GM18502 (cell line): Measurements from ENCODE around the gene DOK6.
A peak's percentile ranks its signal among the peaks of the same experiment; 100 is the strongest.
"Not testable (repeated sequence)": the region's sequence is repeated elsewhere in the genome, so short reads cannot be mapped to it uniquely, and the experiment has no call there.

Experiments used
- ATAC-seq: cut with Tn5 transposase; IDR thresholded peaks from one replicate; pipeline ENCODE4 v1.9.1; 2021; ENCODE audit warnings: mild to moderate bottlenecking; ENCODE audit not compliant: unreplicated experiment, poor library complexity

The DOK6 gene

GRCh38 chr18:69780851-69781250 lies 380.2 kb downstream of the DOK6 start:
- ATAC-seq: no peak

DNA sequence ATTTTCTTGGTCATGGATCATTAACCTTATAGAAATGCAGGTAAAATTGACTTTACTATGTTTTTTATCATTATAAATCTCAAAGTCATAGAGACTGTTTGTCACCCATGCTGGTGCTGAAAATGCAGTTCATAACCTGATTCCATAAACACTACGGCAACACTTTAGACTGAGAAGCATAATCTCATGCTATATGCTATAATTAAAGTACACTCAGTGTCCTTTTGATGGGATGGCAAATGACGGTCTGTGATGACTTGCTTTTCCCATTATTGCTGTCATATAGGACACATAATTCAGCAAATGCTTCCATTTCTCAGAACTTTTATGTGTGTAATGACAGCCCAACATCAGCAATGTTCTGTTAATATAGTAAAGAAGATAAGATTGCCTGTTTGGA lies 384.1 kb downstream of the DOK6 start:
- no peak for ATAC-seq

DNA sequence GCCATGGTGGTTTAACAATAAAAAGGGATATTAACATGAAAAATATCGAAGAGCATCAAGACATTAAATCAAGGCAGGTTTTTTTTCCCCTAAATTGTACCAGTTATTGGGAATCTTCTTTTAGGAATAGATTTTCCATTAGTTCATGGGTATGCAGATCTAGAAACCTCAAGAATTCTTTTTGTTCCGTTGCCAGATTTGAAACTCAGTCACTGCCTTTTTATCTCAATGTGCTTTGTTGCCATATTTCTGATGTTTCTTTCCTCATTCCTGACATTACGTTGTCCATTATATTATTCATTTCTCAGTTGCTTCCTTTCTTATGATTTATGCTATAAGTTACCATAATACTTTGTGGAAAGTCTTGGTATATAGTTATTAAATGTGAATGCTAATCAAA lies 384.8 kb downstream of the DOK6 start:
- ATAC-seq: no peak

- ATAC-seq: no peak
Observed at GRCh38 chr18:69786427-69786826, 385.7 kb downstream of the DOK6 start.

DNA sequence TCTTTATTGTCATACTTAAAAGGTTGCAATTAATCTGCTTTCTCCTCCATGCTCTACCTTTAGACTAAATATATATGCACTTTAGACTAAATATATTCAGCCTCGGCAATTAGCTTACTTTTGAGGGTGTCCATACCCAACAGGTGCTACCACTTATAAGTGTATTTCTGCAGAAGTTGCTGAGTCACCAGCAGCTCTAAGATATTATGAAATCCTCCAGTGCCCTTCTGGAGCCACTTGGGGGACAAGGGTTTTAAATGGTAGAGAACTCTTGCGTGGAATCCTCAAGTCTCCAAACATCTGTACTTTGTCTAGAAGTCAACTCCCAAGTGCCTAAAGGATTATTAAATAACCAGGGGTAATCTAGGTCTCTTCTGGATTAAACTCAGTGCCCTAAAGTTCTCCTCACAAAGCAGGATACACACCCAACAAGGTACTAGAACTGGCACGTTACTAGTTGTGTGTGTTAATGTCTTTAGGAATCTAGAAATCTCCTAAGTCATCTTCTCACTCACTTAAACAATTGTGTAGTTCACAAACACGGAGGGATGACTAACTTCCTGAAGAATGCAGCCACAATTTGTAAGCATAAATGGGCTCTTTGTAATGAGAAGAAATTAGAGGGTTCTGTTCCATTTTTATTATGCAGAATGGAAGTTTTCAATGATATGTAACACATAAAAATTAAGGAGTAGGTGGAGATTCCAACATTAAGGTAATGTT lies 387.3 kb downstream of the DOK6 start:
- ATAC-seq: no peak

GRCh38 chr18:69789794-69790193 lies 389.1 kb downstream of the DOK6 start:
- no peak for ATAC-seq

GRCh38 chr18:69790649-69791048 lies 390.0 kb downstream of the DOK6 start:
- no peak for ATAC-seq

DNA sequence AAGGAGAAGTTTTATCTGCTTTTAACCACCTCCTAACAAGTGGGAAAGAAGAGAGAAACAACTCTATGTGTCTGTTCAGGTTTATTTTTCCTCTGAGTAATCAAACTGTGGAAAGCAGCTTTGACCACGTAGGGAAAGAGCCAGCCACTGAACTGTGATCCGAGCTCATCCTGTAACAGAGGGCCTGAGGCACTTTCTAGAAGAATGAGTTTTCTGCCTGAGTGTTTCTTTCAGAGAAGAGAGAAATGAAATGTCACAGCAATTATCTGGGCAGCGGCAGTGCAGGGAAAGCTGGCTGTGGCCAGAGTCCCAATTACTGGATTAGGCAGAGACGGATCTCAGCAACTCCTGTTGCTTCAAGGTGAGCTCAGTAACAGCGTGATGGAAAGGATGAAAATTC lies 395.1 kb downstream of the DOK6 start:
- no peak for ATAC-seq

GRCh38 chr18:69804776-69805501 lies 404.3 kb downstream of the DOK6 start:
- no peak for ATAC-seq

- no peak for ATAC-seq
Observed at GRCh38 chr18:69808399-69808798, 407.7 kb downstream of the DOK6 start.

DNA sequence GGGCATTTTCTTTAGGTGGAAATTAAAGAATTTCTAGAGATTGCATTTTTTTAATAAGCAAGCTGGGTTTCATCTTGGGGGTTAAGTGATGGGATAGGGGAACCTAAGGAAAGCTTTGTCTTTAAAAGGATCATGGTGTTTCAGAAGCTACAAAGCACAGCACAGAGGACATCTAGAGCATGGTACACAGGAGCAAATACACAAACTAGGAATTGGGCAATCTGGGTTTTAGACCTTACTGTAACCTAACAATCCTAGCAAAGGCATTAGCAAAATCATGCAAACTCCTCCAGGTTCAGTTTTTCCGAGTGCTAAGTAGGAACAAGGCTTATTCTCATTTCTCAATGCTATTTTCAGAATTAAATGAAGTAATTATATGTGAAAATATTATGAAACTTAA lies 412.9 kb downstream of the DOK6 start:
- no peak for ATAC-seq

DNA sequence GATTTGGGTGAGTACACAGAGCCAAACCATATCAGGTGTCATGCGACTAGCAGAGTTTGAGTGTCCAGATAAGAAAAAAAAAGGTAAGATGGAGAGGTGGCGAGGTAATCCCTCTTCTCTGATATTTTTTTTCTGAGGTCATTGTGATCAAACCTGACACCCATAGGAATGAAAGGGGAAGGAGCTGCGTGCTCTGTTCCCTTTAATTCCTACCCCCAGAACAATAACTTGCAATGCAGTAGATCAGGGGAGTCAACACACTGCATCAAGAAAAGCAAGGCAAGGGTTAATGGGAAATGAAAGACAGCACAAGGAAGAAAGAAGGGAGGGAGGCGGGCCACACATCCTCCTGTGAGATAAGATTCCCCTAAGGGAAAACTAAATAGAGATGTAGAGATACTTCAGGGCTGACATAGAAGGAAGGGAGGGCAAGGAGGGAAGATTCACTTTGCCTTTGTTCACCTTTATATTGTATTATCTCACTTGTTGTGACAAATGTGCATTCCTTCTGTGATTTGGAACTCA lies 414.2 kb downstream of the DOK6 start:
- no peak for ATAC-seq

DNA sequence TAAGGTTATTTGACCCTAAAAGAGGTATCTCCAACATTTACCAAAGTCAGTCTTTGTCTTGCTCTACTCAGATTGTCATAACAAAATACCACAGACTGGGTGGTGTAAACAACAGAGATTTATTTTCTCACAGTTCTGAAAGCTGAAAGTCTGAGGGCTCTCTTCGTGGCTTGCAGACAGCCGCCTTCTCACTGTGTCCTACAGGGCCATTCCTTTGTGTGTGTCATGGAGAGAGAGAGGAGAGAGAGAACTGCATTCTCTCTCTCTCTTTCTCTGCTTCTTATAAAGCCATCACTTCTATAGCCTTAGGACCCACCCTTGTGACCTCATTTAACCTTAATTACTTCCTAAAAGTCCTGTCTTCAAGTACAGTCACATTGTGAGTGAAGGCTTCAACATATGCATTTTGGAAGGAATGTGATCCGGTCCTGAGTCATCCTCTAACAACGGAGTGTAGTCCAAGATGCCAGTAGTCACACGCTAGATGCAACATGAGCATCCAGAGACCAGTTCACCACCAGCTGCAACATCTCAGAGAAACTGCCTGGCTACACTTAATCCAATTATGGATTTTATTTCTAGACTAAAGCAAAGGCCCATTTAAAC lies 416.8 kb downstream of the DOK6 start:
- ATAC-seq: no peak

DNA sequence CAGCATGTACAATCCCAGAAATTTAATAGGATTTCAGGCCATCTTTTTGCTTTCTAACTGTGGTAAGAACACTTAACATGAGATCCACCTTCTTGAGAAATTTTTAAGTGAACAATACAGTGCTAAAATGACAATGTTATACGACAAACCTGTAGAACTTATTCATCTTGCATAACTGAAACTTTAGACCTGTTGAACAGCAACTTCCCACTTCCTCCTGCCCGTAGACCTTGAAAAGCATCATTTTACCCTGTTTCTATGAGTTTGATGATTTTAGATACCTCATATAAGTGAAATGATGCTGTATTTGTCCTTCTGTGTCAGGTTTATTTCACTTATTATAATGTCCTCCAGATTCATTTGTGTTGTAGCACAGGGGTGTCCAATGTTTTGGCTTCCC lies 418.8 kb downstream of the DOK6 start:
- ATAC-seq: no peak

GRCh38 chr18:69820538-69820937 lies 419.9 kb downstream of the DOK6 start:
- ATAC-seq: no peak

- ATAC-seq: no peak
Observed at GRCh38 chr18:69830189-69830588, 429.5 kb downstream of the DOK6 start.

GRCh38 chr18:69834980-69835379 lies 434.3 kb downstream of the DOK6 start:
- not testable (repeated sequence) for ATAC-seq

GRCh38 chr18:69838003-69838402 lies 437.3 kb downstream of the DOK6 start:
- ATAC-seq: no peak

GRCh38 chr18:69838620-69839411 lies 438.1 kb downstream of the DOK6 start:
- peak; percentile 70 for ATAC-seq

DNA sequence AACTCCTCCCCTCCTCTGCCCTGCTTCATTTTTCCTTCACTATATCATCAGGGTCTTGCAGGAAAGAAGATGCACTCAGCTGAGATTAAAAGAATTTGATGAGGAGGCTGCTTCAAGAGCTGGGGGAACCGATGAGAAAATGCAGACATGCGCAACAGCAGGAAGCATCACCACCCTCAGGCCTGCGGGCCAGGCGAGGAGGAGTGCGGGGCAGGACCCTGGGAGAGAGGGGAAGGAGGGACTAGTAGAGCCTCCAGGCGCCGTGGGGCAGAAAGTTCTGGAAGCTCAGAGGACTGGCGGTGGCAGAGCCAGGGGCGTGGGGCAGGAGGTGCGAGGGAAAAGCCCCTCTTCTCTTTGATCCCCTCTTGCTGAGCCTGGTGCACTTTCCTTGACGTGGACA lies 438.8 kb downstream of the DOK6 start:
- no peak for ATAC-seq

DNA sequence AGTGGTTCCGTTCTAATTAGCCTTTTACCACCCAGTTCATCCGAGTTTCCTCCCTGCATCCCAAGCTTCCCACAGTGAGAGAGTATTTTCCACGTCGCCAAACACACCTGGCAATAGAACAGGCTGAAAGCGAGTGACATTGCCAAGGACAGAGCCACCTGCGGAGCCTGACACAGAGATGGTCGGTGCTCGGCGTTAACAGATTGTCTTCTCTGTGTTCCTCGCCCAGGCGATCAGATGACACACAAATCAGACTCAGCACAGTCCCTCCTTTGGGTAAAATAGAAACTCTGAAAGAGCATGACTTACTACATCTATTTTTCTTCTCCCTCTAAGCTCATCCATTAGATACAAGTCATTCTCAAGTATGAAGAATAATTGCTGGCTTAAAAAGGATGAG lies 439.3 kb downstream of the DOK6 start:
- no peak for ATAC-seq
